Keratinocyte (primary cell): ENCODE data around the gene HIRA. TPM values are rescaled to one million over a fixed set of nuclear protein-coding genes. Genes with fewer than 3 reads are reported as not detected.

Experiments used
- DNase-seq: peaks from one replicate; pipeline ENCODE4 v3.0.0-alpha.2; 2011; ENCODE audit warnings: low read depth, missing footprints, low spot score
- FAIRE-seq: peaks from 2 replicates; lab custom pipeline; 2011; peaks lifted over from hg19 to GRCh38; lab: Jason Lieb, UNC
- H2AFZ ChIP-seq: 2 replicates; pipeline ENCODE4 v1.6.0; 2012; ENCODE audit warnings: low read length, control low read depth, inconsistent platforms; ENCODE audit not compliant: control insufficient read depth
- H3K27ac ChIP-seq: 2 replicates; pipeline ENCODE4 v1.5.1; 2011; ENCODE audit warnings: low read length; ENCODE audit not compliant: control insufficient read depth, insufficient read depth
- H3K27me3 ChIP-seq: 3 replicates; pipeline ENCODE4 v1.6.0; 2011; ENCODE audit warnings: low read length; ENCODE audit not compliant: control insufficient read depth, insufficient read depth; ENCODE audit errors: extremely low read depth
- H3K36me3 ChIP-seq, 2 experiments: 2 replicates in 1 of 2; 3 replicates in 1 of 2; pipeline ENCODE4 v1.5.1; 2011; ENCODE audit warnings: low read length in 2 of 2, mild to moderate bottlenecking in 1 of 2; ENCODE audit not compliant: control insufficient read depth in 2 of 2, insufficient read depth in 2 of 2; ENCODE audit errors: extremely low read depth in 1 of 2
- H3K4me1 ChIP-seq: 3 replicates; pipeline ENCODE4 v1.5.1; 2011; ENCODE audit warnings: low read length; ENCODE audit not compliant: control insufficient read depth, insufficient read depth; ENCODE audit errors: extremely low read depth
- H3K4me2 ChIP-seq: 3 replicates; pipeline ENCODE4 v1.6.0; 2011; ENCODE audit warnings: low read depth, low read length; ENCODE audit not compliant: control insufficient read depth, insufficient read depth; ENCODE audit errors: extremely low read depth
- H3K4me3 ChIP-seq, 3 experiments: fragments of 200-600 bp in 1 of 3; sonication (generic) in 1 of 3; 2 replicates in 2 of 3; 3 replicates in 1 of 3; pipeline ENCODE4 v1.5.1; 2011 to 2016; ENCODE audit warnings: low read length in 3 of 3, mild to moderate bottlenecking in 3 of 3, control low read depth in 2 of 3, inconsistent platforms in 1 of 3, low read depth in 1 of 3, mixed read lengths in 1 of 3, mixed run types in 1 of 3, moderate library complexity in 1 of 3; ENCODE audit not compliant: control insufficient read depth in 2 of 3, insufficient read depth in 2 of 3; ENCODE audit errors: extremely low read depth in 1 of 3
- H3K79me2 ChIP-seq: 2 replicates; pipeline ENCODE4 v1.6.0; 2012; ENCODE audit warnings: low read length; ENCODE audit not compliant: control insufficient read depth, insufficient read depth
- H3K9ac ChIP-seq: 3 replicates; pipeline ENCODE4 v1.6.0; 2011; ENCODE audit warnings: low read length; ENCODE audit not compliant: control insufficient read depth, insufficient read depth; ENCODE audit errors: extremely low read depth
- H3K9me1 ChIP-seq: 3 replicates; pipeline ENCODE4 v1.6.0; 2011; ENCODE audit warnings: low read length; ENCODE audit not compliant: control insufficient read depth, insufficient read depth; ENCODE audit errors: extremely low read depth
- H3K9me3 ChIP-seq: 2 replicates; pipeline ENCODE4 v1.5.1; 2012; ENCODE audit warnings: low read depth, low read length; ENCODE audit not compliant: control insufficient read depth
- H4K20me1 ChIP-seq: 3 replicates; pipeline ENCODE4 v1.6.0; 2011; ENCODE audit warnings: low read length; ENCODE audit not compliant: control insufficient read depth, insufficient read depth; ENCODE audit errors: extremely low read depth
- CTCF ChIP-seq, 3 experiments: IDR thresholded peaks in 1 of 3; conservative IDR thresholded peaks in 1 of 3; optimal IDR thresholded peaks in 1 of 3; 2 replicates in 2 of 3; 3 replicates in 1 of 3; pipeline versions ENCODE3 to v1.5.1; 2011; ENCODE audit warnings: low read length in 3 of 3, mild to moderate bottlenecking in 3 of 3, moderate library complexity in 2 of 3, control low read depth in 1 of 3, inconsistent platforms in 1 of 3; ENCODE audit not compliant: insufficient read depth in 2 of 3; ENCODE audit errors: extremely low read depth in 1 of 3
- EZH2 ChIP-seq: IDR thresholded peaks from one replicate; pipeline ENCODE4 v1.6.1; 2012; ENCODE audit warnings: inconsistent platforms, mild to moderate bottlenecking, low read length, moderate library complexity
- dilution Hi-C: fragments of 300-500 bp; cut with MboI; formaldehyde crosslinking; loops from one replicate; pipeline ENCODE4 v1.7.0; 2020; ENCODE audit warnings: low sequenced_read_pairs; ENCODE audit not compliant: extremely low pct_ligation_motif_present
- polyA plus RNA-seq, 5 experiments: library from polyadenylated mRNA; depleted of rRNA in 3 of 5; stranded (reverse) in 3 of 5; stranded (forward) in 1 of 5; unstranded in 1 of 5; fragments of >200 nt; gene quantifications; 1 replicate in 1 of 5; 2 replicates in 3 of 5; 3 replicates in 1 of 5; pipeline versions ENCODE4 v1.2.1 to v1.2.3, GENCODE V29; 2011 to 2012; ENCODE audit warnings: missing spikeins in 2 of 5, low read depth in 1 of 5, low replicate concordance in 1 of 5

The HIRA gene
- polyA plus RNA-seq, 1 donor (not counting 4 experiments of a cell fraction or from before 2014, with no cell fraction given), result 16.7 TPM

- Histone ChIP-seq H3K27ac (no peak overlapping the region), H3K4me3 (no peak overlapping the region), H2AFZ (no peak overlapping the region), H3K9me3 (no peaks in the 10 kb centered on the region), H3K4me2 (no peak overlapping the region), H3K9me1 (no peaks in the 10 kb centered on the region), H3K9ac (no peak overlapping the region), H3K79me2 (no peaks in the 10 kb centered on the region), H4K20me1 (no peaks in the 10 kb centered on the region), H3K27me3 (no peaks in the 10 kb centered on the region), H3K4me1 (no peaks in the 10 kb centered on the region), H3K36me3 (peaks cover 29 to 36% of the 10 kb centered on the region in 2 experiments)
- FAIRE-seq (peak; percentile 17), DNase-seq (no peak)
- dilution Hi-C loops, result no loop called here
- TF ChIP-seq CTCF (optimal IDR thresholded peaks at IDR 0.05 in 1 of 3, IDR thresholded peaks at IDR 0.05 in 1 of 3, conservative IDR thresholded peaks at IDR 0.05 in 1 of 3; ENCODE audit: extremely low read depth in 1 of 3, insufficient read depth in 2 of 3, low read length in 3 of 3) (no peak), EZH2 (no peak)
These were observed 28.8 kb downstream of the HIRA start for GRCh38 chr22:19402642-19403191.

GRCh38 chr22:19401483-19401882 is 30.1 kb downstream of the HIRA start:
- Histone ChIP-seq H3K9me3 (no peaks in the 10 kb centered on the region), H3K27ac (no peak overlapping the region), H3K4me1 (no peaks in the 10 kb centered on the region), H3K79me2 (no peaks in the 10 kb centered on the region), H3K27me3 (no peaks in the 10 kb centered on the region), H3K9me1 (no peaks in the 10 kb centered on the region), H3K36me3 (peaks cover 33 to 39% of the 10 kb centered on the region in 2 experiments), H2AFZ (no peak overlapping the region), H4K20me1 (no peaks in the 10 kb centered on the region), H3K4me3 (no peak overlapping the region), H3K4me2 (no peak overlapping the region), H3K9ac (no peak overlapping the region)
- DNase-seq, result no peak
- dilution Hi-C loops, result no loop called here
- no peak for FAIRE-seq
- TF ChIP-seq CTCF (optimal IDR thresholded peaks at IDR 0.05 in 1 of 3, IDR thresholded peaks at IDR 0.05 in 1 of 3, conservative IDR thresholded peaks at IDR 0.05 in 1 of 3; ENCODE audit: extremely low read depth in 1 of 3, insufficient read depth in 2 of 3, low read length in 3 of 3) (no peak), EZH2 (no peak)
